OCI-LY3 (cell line): ENCODE measurements around the gene JCAD.
"Not testable (repeated sequence)": the region's sequence is repeated elsewhere in the genome, so short reads cannot be mapped to it uniquely, and the experiment has no call there.

Experiments
- H2AFZ ChIP-seq: fragments of 200-600, 300-600 bp; shearing (Covaris generic); 2 replicates; pipeline ENCODE4 v1.6.0; 2014; ENCODE audit warnings: antibody characterized with exemption, low read depth, low read length
- H3K27ac ChIP-seq: fragments of 200-600, 300-600 bp; sonication (generic); 2 replicates; pipeline ENCODE4 v1.5.1; 2014; ENCODE audit warnings: mild to moderate bottlenecking, low read length, moderate library complexity, mixed read lengths
- H3K27me3 ChIP-seq: fragments of 200-600, 300-600 bp; sonication (generic); 2 replicates; pipeline ENCODE4 v1.6.1; 2014; ENCODE audit warnings: low read depth, low read length, mixed read lengths
- H3K36me3 ChIP-seq: fragments of 200-600, 300-600 bp; sonication (generic); replicated peaks from 2 replicates; pipeline ENCODE3; 2014; ENCODE audit warnings: low read depth, low read length, mixed read lengths
- H3K4me1 ChIP-seq: fragments of 300-600, 200-600 bp; sonication (generic); 2 replicates; pipeline ENCODE4 v1.6.1; 2014; ENCODE audit warnings: low read length, mixed read lengths
- H3K4me2 ChIP-seq: fragments of 200-600, 300-600 bp; sonication (generic); 2 replicates; pipeline ENCODE4 v1.6.1; 2014; ENCODE audit warnings: low read length, mixed read lengths
- H3K4me3 ChIP-seq: fragments of 300-600, 200-600 bp; sonication (generic); 2 replicates; pipeline ENCODE4 v1.5.1; 2014; ENCODE audit warnings: antibody characterized with exemption, mild to moderate bottlenecking, low read length, moderate library complexity
- H3K79me2 ChIP-seq: fragments of 300-600, 200-600 bp; shearing (Covaris generic); 2 replicates; pipeline ENCODE4 v1.6.1; 2014; ENCODE audit warnings: mild to moderate bottlenecking, low read length, mixed read lengths
- H3K9ac ChIP-seq: fragments of 300-600, 200-600 bp; shearing (Covaris generic); 2 replicates; pipeline ENCODE4 v1.6.0; 2014; ENCODE audit warnings: mild to moderate bottlenecking, low read length, moderate library complexity
- H3K9me3 ChIP-seq: fragments of 200-600, 300-600 bp; shearing (Covaris generic); 2 replicates; pipeline ENCODE4 v1.6.1; 2014; ENCODE audit warnings: low read length, mixed read lengths; ENCODE audit not compliant: insufficient read depth
- H4K20me1 ChIP-seq: fragments of 200-600, 300-600 bp; sonication (generic); 2 replicates; pipeline ENCODE4 v1.6.1; 2016; ENCODE audit warnings: low read length, mixed read lengths; ENCODE audit not compliant: insufficient read depth
- EZH2phosphoT487 ChIP-seq: fragments of 200-600 bp; shearing (Covaris generic); IDR thresholded peaks from 2 replicates; pipeline ENCODE4 v1.6.1; 2018; ENCODE audit warnings: antibody characterized with exemption, mixed run types, low read depth
- TF ChIP-seq, protein P1 (sequence below): fragments of 200-600, 300-600 bp; sonication (generic); IDR thresholded peaks from 2 replicates; pipeline ENCODE4 v1.5.1; 2014; ENCODE audit warnings: antibody characterized with exemption, low read length, low read depth

JCAD gene

DNA sequence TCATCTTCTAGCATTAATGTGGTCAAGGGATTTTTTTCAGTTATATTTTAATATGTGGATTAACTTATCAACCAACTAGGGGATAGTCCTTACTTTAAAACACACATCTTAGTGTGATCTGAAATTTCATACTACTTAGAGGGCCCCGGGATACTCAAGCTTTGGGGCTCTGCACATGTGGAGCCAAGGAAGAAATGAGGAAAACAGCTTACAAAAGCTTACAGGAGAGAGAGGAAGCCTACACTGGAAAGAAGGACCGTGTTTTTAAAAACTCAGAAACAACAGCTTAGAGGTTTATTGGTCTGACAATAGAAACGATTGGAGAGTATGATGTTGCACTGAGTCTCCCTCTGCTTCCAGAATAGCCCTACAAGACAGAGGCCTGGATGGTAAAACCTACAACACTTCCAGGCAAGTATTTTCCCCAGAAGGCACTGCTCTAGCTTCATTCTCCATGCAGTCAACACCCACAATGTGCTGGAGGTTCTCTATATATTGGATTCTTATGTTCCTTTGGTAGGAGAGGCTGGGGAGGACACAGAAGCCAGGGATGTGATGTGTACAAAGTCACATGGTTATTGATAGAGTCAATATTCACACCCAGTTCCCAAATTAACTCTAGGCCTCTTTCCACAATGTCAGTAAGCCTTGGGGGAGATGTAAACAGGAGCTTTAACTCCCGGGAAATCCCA is 47.3 kb downstream of the JCAD start:
- Histone ChIP-seq H3K36me3 (no peaks in the 10 kb centered on the region), H3K79me2 (no peaks in the 10 kb centered on the region), H4K20me1 (no peaks in the 10 kb centered on the region), H3K4me3 (no peak overlapping the region), H3K4me2 (no peak overlapping the region), H2AFZ (no peak overlapping the region), H3K27ac (no peak overlapping the region), H3K9ac (no peak overlapping the region), H3K9me3 (no peaks in the 10 kb centered on the region), H3K4me1 (no peaks in the 10 kb centered on the region), H3K27me3 (no peaks in the 10 kb centered on the region)
- TF ChIP-seq EZH2phosphoT487, result no peak
- TF ChIP-seq, protein P1, sequence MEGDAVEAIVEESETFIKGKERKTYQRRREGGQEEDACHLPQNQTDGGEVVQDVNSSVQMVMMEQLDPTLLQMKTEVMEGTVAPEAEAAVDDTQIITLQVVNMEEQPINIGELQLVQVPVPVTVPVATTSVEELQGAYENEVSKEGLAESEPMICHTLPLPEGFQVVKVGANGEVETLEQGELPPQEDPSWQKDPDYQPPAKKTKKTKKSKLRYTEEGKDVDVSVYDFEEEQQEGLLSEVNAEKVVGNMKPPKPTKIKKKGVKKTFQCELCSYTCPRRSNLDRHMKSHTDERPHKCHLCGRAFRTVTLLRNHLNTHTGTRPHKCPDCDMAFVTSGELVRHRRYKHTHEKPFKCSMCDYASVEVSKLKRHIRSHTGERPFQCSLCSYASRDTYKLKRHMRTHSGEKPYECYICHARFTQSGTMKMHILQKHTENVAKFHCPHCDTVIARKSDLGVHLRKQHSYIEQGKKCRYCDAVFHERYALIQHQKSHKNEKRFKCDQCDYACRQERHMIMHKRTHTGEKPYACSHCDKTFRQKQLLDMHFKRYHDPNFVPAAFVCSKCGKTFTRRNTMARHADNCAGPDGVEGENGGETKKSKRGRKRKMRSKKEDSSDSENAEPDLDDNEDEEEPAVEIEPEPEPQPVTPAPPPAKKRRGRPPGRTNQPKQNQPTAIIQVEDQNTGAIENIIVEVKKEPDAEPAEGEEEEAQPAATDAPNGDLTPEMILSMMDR, result no peak

DNA sequence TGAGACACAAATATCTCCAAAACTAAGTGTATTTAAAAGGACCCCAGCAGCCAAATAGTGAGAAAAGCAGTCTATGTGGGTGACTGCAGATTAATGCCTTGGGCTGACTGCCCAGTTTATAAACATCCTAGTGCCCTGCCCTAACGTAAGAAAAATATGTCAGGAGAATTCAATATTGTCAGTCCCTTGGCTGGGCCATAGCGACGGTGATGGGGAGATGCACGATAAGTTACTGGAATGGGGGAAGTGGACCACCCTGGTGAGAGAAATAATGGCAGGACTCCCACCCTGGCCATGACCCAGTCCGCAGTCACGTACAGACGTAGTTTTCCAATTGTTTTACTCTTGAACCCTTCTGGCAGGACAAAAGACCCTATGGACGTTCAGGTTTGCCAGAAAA is 48.0 kb downstream of the JCAD start:
- H3K4me3 ChIP-seq, result no peak overlapping the region
- H3K4me2 ChIP-seq, result no peak overlapping the region
- no peaks in the 10 kb centered on the region for H3K79me2 ChIP-seq
- no peak overlapping the region for H2AFZ ChIP-seq
- no peaks in the 10 kb centered on the region for H3K4me1 ChIP-seq
- no peaks in the 10 kb centered on the region for H3K9me3 ChIP-seq
- no peaks in the 10 kb centered on the region for H3K36me3 ChIP-seq
- H3K27ac ChIP-seq, result no peak overlapping the region
- no peaks in the 10 kb centered on the region for H3K27me3 ChIP-seq
- H4K20me1 ChIP-seq, result no peaks in the 10 kb centered on the region
- TF ChIP-seq EZH2phosphoT487, result no peak
- TF ChIP-seq, protein P1, result no peak
- no peak overlapping the region for H3K9ac ChIP-seq

DNA sequence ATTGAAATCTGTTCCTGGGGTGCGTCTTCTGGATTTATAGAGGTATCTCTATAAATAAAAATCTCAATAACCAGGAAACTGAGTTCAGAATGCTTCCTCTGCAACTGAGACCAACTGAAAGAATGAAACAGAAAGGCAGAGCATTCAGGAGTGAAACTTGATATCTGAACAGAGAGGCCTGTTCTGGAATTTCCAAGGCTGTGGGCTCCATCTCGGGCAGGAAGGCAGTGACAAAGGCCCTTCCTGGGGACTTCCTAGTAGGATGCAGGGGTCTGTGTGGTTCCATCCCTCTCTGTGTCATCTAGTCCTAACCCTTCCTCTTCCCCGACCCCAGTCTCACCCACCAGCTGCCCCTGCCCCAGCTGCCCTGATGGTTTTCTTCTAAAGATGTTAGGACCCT is 52.0 kb downstream of the JCAD start:
- Histone ChIP-seq H3K9me3 (no peaks in the 10 kb centered on the region), H3K36me3 (no peaks in the 10 kb centered on the region), H3K4me2 (no peak overlapping the region), H3K27ac (no peak overlapping the region), H2AFZ (no peak overlapping the region), H3K79me2 (no peaks in the 10 kb centered on the region), H3K4me3 (no peak overlapping the region), H3K4me1 (no peaks in the 10 kb centered on the region), H4K20me1 (no peaks in the 10 kb centered on the region), H3K9ac (no peak overlapping the region), H3K27me3 (no peaks in the 10 kb centered on the region)
- no peak for TF ChIP-seq EZH2phosphoT487
- TF ChIP-seq, protein P1, result no peak

DNA sequence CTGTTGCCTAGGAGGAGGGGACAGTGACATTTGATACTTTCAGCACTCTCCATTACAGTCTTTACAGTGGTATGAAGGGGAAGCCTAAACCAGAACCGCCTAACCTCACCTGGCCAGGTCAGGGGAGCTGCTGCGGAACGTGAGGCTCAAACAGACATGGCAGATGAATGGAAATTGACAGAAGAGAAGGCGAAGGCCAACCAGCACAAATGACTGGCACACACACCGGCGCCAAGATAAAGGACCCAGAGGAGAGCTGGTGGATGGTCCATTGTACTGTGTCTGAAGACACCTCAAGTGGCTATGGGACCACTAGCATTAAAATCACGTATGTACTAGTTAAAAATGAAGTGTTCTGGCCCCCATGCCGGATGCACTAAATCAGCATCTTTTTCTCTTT is 53.0 kb downstream of the JCAD start:
- TF ChIP-seq, protein P1, result no peak
- TF ChIP-seq EZH2phosphoT487, result no peak
- no peaks in the 10 kb centered on the region for H3K36me3 ChIP-seq
- no peak overlapping the region for H2AFZ ChIP-seq
- H3K4me3 ChIP-seq, result no peak overlapping the region
- H3K79me2 ChIP-seq, result no peaks in the 10 kb centered on the region
- no peak overlapping the region for H3K4me2 ChIP-seq
- no peaks in the 10 kb centered on the region for H3K27me3 ChIP-seq
- no peaks in the 10 kb centered on the region for H3K9me3 ChIP-seq
- no peaks in the 10 kb centered on the region for H3K4me1 ChIP-seq
- H3K27ac ChIP-seq, result no peak overlapping the region
- no peak overlapping the region for H3K9ac ChIP-seq
- H4K20me1 ChIP-seq, result no peaks in the 10 kb centered on the region

DNA sequence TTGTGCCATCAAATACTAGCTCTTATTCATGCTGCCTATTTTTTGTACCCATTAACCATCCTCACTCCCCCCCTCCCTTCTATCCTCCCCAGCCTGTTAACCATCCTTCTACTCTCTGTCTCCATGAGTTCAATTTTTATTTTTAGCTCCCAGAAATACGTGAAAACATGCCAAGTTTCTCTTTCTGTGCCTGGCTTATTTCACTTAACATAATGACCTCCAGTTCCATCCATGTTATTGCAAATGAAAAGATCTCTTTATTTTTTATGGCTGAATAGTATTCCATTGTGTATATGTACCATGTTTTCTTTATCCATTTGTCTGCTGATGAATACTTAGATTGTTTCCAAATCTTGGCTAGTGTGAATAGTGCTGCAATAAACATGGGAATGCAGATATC is 54.3 kb downstream of the JCAD start:
- H3K4me1 ChIP-seq, H3K79me2 ChIP-seq, H3K4me2 ChIP-seq, H3K27ac ChIP-seq, H4K20me1 ChIP-seq, H3K9ac ChIP-seq, H2AFZ ChIP-seq, H3K27me3 ChIP-seq, H3K36me3 ChIP-seq, H3K9me3 ChIP-seq, H3K4me3 ChIP-seq: not testable (repeated sequence)
